GM12878 (cell line): ENCODE results near the gene CASP4. TPM values are rescaled to one million over a fixed set of nuclear protein-coding genes. Genes with fewer than 3 reads are reported as not detected.

Source experiments
- CREM ChIP-seq: IDR thresholded peaks from 2 replicates; pipeline ENCODE4 v1.6.1; 2014; ENCODE audit warnings: antibody characterized with exemption, low read depth
- REST ChIP-seq: IDR thresholded peaks from 2 replicates; pipeline ENCODE4 v1.6.1; 2012; ENCODE audit warnings: mild to moderate bottlenecking, low read depth, low read length
- polyA plus RNA-seq, 11 experiments: library from polyadenylated mRNA; depleted of rRNA in 4 of 11; unstranded in 6 of 11; stranded (reverse) in 5 of 11; fragments of >200 nt; fragmentation: Nextera tagmentation in 4 of 11; fragmentation: Illumina TruSeq in 1 of 11; extraction: Ambion mirVana in 4 of 11; extraction: Trizol in 1 of 11; gene quantifications; 1 replicate in 1 of 11; 2 replicates in 10 of 11; pipeline versions ENCODE4 v1.2.1 to v1.2.3, GENCODE V29; 2011 to 2016; ENCODE audit warnings: inconsistent platforms in 2 of 11, missing spikeins in 2 of 11, low read depth in 1 of 11
- total RNA-seq, 4 experiments: library from RNA; depleted of rRNA in 3 of 4; stranded (reverse); fragments of >200 nt in 3 of 4; fragmentation: Illumina TruSeq in 1 of 4; extraction: Trizol in 1 of 4; gene quantifications; 2 replicates each; pipeline versions ENCODE4 v1.2.1 to v1.2.3, GENCODE V29; 2013 to 2021

The CASP4 gene
- total and polyA plus RNA-seq, 10 of the 15 experiments (the other 5 are each of a cell fraction or from before 2014, with no cell fraction given): 25.3 to 113 (median 50.0) TPM

GRCh38 chr11:104893876-104894275 lies 74.5 kb downstream of the CASP4 start (continued):
- TF ChIP-seq REST (no peak), CREM (no peak)

Other genes with a start within 250 kb of the CASP4 start
- gene CASP12, start 70.1 kb downstream of the CASP4 start, total RNA-seq (2014; rRNA removed): not detected in 2 replicates
- not detected in 2 replicates for gene CASP12, start 70.1 kb downstream of the CASP4 start, total RNA-seq (2014; rRNA removed; fragmentation: Illumina TruSeq; extraction: Trizol)
- not detected in 2 replicates for gene CASP12, start 70.1 kb downstream of the CASP4 start, total RNA-seq (2021)
- 0.10 TPM in 1 of 2 replicates, not detected in the other for gene CASP12, start 70.1 kb downstream of the CASP4 start, polyA plus RNA-seq (2011; rRNA removed)
- not detected in 2 replicates for gene CASP12, start 70.1 kb downstream of the CASP4 start, polyA plus RNA-seq (2014; fragmentation: Illumina TruSeq; extraction: Trizol)
- gene CASP12, start 70.1 kb downstream of the CASP4 start, polyA plus RNA-seq (2014; fragmentation: Nextera tagmentation; extraction: Ambion mirVana): under 1 TPM in 1 of 2 experiments, not detected in 1; 0.14 TPM
- gene CASP12, start 70.1 kb downstream of the CASP4 start, polyA plus RNA-seq (2014; rRNA removed): not detected in 2 replicates
- not detected for gene CASP12, start 70.1 kb downstream of the CASP4 start, polyA plus RNA-seq (2016; fragmentation: Nextera tagmentation; extraction: Ambion mirVana)
- gene CASP5, start 54.6 kb upstream of the CASP4 start, total RNA-seq (2014; rRNA removed): not detected in 2 replicates
- not detected in 2 replicates for gene CASP5, start 54.6 kb upstream of the CASP4 start, total RNA-seq (2014; rRNA removed; fragmentation: Illumina TruSeq; extraction: Trizol)
- gene CASP5, start 54.6 kb upstream of the CASP4 start, total RNA-seq (2021): not detected in 2 replicates
- not detected in 2 replicates for gene CASP5, start 54.6 kb upstream of the CASP4 start, polyA plus RNA-seq (2011; rRNA removed)
- not detected in 2 replicates for gene CASP5, start 54.6 kb upstream of the CASP4 start, polyA plus RNA-seq (2014; fragmentation: Illumina TruSeq; extraction: Trizol)
- not detected for gene CASP5, start 54.6 kb upstream of the CASP4 start, polyA plus RNA-seq (2014; fragmentation: Nextera tagmentation; extraction: Ambion mirVana)
- gene CASP5, start 54.6 kb upstream of the CASP4 start, polyA plus RNA-seq (2014; rRNA removed): not detected in 2 replicates
- gene CASP5, start 54.6 kb upstream of the CASP4 start, polyA plus RNA-seq (2016; fragmentation: Nextera tagmentation; extraction: Ambion mirVana): not detected
- 9.0 and 12.9 TPM in 2 replicates for gene CASP1, start 66.6 kb upstream of the CASP4 start, total RNA-seq (2014; rRNA removed)
- gene CASP1, start 66.6 kb upstream of the CASP4 start, total RNA-seq (2014; rRNA removed; fragmentation: Illumina TruSeq; extraction: Trizol): 12.0 and 12.5 TPM in 2 replicates
- 11.1 and 12.9 TPM in 2 replicates for gene CASP1, start 66.6 kb upstream of the CASP4 start, total RNA-seq (2021)
- 39.7 and 54.2 TPM in 2 replicates for gene CASP1, start 66.6 kb upstream of the CASP4 start, polyA plus RNA-seq (2011; rRNA removed)
- 14.7 and 17.8 TPM in 2 replicates for gene CASP1, start 66.6 kb upstream of the CASP4 start, polyA plus RNA-seq (2014; fragmentation: Illumina TruSeq; extraction: Trizol)
- 10 to 100 TPM; 23.4 to 27.2 TPM for gene CASP1, start 66.6 kb upstream of the CASP4 start, polyA plus RNA-seq (2014; fragmentation: Nextera tagmentation; extraction: Ambion mirVana)
- 13.9 and 18.0 TPM in 2 replicates for gene CASP1, start 66.6 kb upstream of the CASP4 start, polyA plus RNA-seq (2014; rRNA removed)
- 10 to 100 TPM; 16.9 to 17.3 TPM for gene CASP1, start 66.6 kb upstream of the CASP4 start, polyA plus RNA-seq (2016; fragmentation: Nextera tagmentation; extraction: Ambion mirVana)
- 11.8 and 13.8 TPM in 2 replicates for gene CARD16, start 76.8 kb upstream of the CASP4 start, total RNA-seq (2014; rRNA removed)
- gene CARD16, start 76.8 kb upstream of the CASP4 start, total RNA-seq (2014; rRNA removed; fragmentation: Illumina TruSeq; extraction: Trizol): 17.1 and 19.9 TPM in 2 replicates
- 13.5 and 15.1 TPM in 2 replicates for gene CARD16, start 76.8 kb upstream of the CASP4 start, total RNA-seq (2021)
- 22.2 and 31.3 TPM in 2 replicates for gene CARD16, start 76.8 kb upstream of the CASP4 start, polyA plus RNA-seq (2011; rRNA removed)
- 25.3 and 29.6 TPM in 2 replicates for gene CARD16, start 76.8 kb upstream of the CASP4 start, polyA plus RNA-seq (2014; fragmentation: Illumina TruSeq; extraction: Trizol)
- gene CARD16, start 76.8 kb upstream of the CASP4 start, polyA plus RNA-seq (2014; fragmentation: Nextera tagmentation; extraction: Ambion mirVana): 10 to 100 TPM; 75.8 to 76.3 TPM
- gene CARD16, start 76.8 kb upstream of the CASP4 start, polyA plus RNA-seq (2014; rRNA removed): 20.1 and 25.7 TPM in 2 replicates
- 10 to 100 TPM; 29.9 to 30.3 TPM for gene CARD16, start 76.8 kb upstream of the CASP4 start, polyA plus RNA-seq (2016; fragmentation: Nextera tagmentation; extraction: Ambion mirVana)
- not detected in 2 replicates for gene CARD18, start 171.2 kb upstream of the CASP4 start, total RNA-seq (2014; rRNA removed)
- gene CARD18, start 171.2 kb upstream of the CASP4 start, total RNA-seq (2014; rRNA removed; fragmentation: Illumina TruSeq; extraction: Trizol): not detected in 2 replicates
- not detected in 2 replicates for gene CARD18, start 171.2 kb upstream of the CASP4 start, total RNA-seq (2021)
- gene CARD18, start 171.2 kb upstream of the CASP4 start, polyA plus RNA-seq (2011; rRNA removed): not detected in 2 replicates
- not detected in 2 replicates for gene CARD18, start 171.2 kb upstream of the CASP4 start, polyA plus RNA-seq (2014; fragmentation: Illumina TruSeq; extraction: Trizol)
- gene CARD18, start 171.2 kb upstream of the CASP4 start, polyA plus RNA-seq (2014; fragmentation: Nextera tagmentation; extraction: Ambion mirVana): not detected
- not detected in 2 replicates for gene CARD18, start 171.2 kb upstream of the CASP4 start, polyA plus RNA-seq (2014; rRNA removed)
- gene CARD18, start 171.2 kb upstream of the CASP4 start, polyA plus RNA-seq (2016; fragmentation: Nextera tagmentation; extraction: Ambion mirVana): not detected